GM12873 (cell line): ENCODE measurements around the gene MEX3C.

Experiments used
- TF ChIP-seq, protein P1 (sequence below): IDR thresholded peaks from 2 replicates; pipeline ENCODE4 v1.5.1; 2012; ENCODE audit warnings: low read depth, mild to moderate bottlenecking, moderate library complexity, low read length, control low read depth; ENCODE audit not compliant: insufficient read depth; ENCODE audit errors: missing control alignments

MEX3C gene

DNA sequence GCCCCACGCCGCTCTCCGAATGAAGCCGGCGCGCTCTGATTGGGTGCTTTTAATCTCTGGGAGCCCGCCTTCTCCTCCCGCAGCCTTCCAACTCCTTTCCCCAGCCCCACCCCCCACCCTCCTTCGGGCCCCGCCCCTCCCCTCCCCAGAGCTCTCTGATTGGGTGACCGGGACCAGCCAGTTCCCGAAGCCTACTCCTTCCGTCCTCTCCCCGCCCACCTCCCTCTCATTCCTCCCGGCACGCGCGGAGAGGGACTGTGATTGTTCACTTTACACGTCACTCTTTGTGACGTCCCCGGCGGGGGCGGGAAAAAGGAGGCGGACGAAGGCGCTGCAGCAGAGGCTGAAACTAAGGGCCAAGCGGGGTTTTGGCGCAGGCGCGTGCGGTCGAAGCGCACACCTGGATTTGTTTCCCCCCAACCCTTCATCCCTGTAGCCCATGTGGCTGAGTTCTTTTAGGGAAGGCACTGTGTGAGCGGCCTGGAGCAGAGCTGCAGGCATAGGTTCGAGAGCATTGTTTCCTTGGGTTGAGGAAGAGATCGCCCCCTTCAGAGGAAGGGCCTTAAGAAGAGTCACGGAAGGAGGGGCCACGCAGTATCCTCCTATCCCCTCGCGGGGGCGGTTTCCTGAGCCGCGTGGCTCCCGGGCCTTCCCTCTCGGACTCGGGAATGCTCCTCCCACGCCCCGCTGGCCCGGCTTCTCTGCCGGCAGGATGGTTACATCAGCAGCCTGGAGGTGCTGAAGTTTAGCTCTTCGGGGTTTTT, at the start of gene MEX3C:
MEX3C (minus strand) TSS at position 21 of the 764 bp plus-strand sequence. CDS start 361 bp downstream, outside the sequence.
- TF ChIP-seq, protein P1, sequence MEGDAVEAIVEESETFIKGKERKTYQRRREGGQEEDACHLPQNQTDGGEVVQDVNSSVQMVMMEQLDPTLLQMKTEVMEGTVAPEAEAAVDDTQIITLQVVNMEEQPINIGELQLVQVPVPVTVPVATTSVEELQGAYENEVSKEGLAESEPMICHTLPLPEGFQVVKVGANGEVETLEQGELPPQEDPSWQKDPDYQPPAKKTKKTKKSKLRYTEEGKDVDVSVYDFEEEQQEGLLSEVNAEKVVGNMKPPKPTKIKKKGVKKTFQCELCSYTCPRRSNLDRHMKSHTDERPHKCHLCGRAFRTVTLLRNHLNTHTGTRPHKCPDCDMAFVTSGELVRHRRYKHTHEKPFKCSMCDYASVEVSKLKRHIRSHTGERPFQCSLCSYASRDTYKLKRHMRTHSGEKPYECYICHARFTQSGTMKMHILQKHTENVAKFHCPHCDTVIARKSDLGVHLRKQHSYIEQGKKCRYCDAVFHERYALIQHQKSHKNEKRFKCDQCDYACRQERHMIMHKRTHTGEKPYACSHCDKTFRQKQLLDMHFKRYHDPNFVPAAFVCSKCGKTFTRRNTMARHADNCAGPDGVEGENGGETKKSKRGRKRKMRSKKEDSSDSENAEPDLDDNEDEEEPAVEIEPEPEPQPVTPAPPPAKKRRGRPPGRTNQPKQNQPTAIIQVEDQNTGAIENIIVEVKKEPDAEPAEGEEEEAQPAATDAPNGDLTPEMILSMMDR, result peak; percentile 43

- TF ChIP-seq, protein P1, result no peak
Measured at GRCh38 chr18:51241226-51241625, 43.7 kb upstream of the MEX3C start.

DNA sequence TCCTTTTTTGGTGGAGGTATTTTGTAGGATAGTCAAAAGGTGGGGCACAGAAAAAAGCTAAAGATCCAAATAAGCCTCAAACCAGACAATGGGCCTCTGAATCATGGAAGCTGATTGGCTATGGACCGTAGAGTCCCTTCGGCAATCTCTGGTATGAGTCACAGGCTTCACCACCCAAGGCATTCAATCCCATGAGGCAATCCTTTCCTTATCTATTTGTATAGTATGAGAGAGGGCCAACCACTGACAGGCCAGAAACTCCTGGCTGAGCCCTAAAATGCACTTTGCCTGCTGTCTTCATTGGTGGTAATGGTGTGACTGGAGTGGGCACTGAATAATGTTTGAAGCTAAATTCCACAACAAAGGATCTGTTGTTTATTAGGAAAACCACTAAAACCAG, 38.7 kb upstream of the MEX3C start:
- TF ChIP-seq, protein P1, result no peak

GRCh38 chr18:51235009-51235789, 37.7 kb upstream of the MEX3C start:
- TF ChIP-seq, protein P1, result no peak

DNA sequence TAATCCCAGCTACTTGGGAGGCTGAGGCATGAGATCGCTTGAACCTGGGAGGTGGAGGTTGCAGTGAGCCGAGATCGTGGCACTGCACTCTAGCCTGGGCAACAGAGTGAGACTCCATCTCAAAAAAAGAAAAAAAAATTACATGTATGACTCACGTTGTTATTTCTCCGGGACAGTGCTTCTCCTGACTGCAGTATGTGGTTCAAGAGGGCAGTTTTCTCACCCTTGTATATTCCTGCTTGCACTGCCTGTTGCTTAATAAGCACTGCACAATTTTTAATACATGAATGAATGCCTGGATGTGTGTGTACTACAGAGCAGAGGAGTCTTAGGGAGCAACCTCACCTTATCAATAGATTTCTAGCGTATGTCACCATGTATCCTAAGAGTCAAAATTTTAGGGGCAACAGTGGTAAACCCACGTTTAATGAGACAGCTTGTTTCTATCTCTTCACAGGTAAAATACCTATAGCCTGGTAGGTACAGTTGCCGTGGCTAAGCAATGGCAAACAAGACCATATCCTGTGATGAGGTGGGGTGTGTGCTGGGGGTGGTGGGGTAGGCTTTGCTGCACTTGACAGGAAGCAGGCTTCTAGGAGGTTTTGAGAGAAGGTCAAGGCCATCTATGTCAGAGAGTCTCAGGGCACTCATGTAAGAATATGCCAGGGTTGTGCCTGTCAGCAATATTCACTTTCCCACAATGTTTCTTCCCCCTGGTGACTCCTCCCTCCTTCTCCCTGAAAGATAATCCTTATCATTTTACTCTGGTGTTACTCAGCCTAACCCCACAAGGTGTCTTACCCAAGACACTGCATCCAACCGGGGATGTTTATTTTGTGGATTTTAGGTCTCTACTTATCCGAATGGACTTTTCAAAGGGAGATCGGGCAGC, 36.9 kb upstream of the MEX3C start:
- TF ChIP-seq, protein P1, result no peak

DNA sequence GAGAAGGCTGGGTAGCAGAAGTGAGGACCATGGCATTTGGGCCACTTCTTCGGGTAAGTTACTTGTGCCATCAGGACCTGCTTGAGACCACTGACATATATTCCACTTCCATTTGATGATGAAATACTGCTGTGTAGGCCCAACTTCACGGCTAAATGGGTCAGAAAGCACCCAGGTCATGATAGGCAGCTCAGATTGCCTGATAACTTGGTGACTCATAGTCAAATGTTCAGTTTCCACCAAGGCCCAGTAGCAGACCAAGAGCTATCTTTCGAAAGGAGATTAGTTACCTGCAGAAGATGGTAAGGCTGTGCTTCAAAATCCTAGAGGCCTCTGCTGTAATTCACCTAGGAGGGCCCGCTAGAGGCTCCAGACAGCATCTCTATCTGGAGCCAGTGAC, 31.8 kb upstream of the MEX3C start:
- TF ChIP-seq, protein P1, result no peak
